RWPE2 (cell line): ENCODE data around the gene FAM114A1.
"Not testable (repeated sequence)": the region's sequence is repeated elsewhere in the genome, so short reads cannot be mapped to it uniquely, and the experiment has no call there.

ENCODE experiments used
- ATAC-seq: fragments of 200-7000 bp; cut with Tn5 transposase; 3 replicates; pipeline ENCODE4 v1.9.1; 2021; ENCODE audit warnings: low read depth
- DNase-seq: peaks from one replicate; pipeline ENCODE4 v3.0.0-alpha.2; 2020; ENCODE audit warnings: low spot score
- H3K27ac ChIP-seq: fragments of 450-650 bp; 2 replicates; pipeline ENCODE4 v1.5.1; 2017; ENCODE audit warnings: mild to moderate bottlenecking; ENCODE audit not compliant: poor library complexity, severe bottlenecking
- H3K27me3 ChIP-seq: fragments of 250-450 bp; sonication (Bioruptor Pico); 2 replicates; pipeline ENCODE4 v1.5.1; 2021; ENCODE audit warnings: mild to moderate bottlenecking, moderate library complexity; ENCODE audit not compliant: insufficient read depth, poor library complexity, severe bottlenecking
- H3K36me3 ChIP-seq: fragments of 250-450 bp; sonication (Bioruptor Pico); 2 replicates; pipeline ENCODE4 v1.5.1; 2020; ENCODE audit warnings: low read depth, mild to moderate bottlenecking, moderate library complexity
- H3K4me1 ChIP-seq: fragments of 250-450 bp; sonication (Bioruptor Pico); 2 replicates; pipeline ENCODE4 v1.5.1; 2021; ENCODE audit warnings: mild to moderate bottlenecking, moderate library complexity; ENCODE audit not compliant: insufficient read depth, poor library complexity, severe bottlenecking
- H3K4me3 ChIP-seq: fragments of 250-450 bp; sonication (Bioruptor Pico); 2 replicates; pipeline ENCODE4 v1.5.1; 2021; ENCODE audit warnings: mild to moderate bottlenecking, moderate library complexity; ENCODE audit not compliant: severe bottlenecking
- H3K9me3 ChIP-seq: fragments of 250-450 bp; sonication (Bioruptor Pico); 2 replicates; pipeline ENCODE4 v1.5.1; 2021; ENCODE audit warnings: mild to moderate bottlenecking, moderate library complexity; ENCODE audit not compliant: severe bottlenecking
- CTCF ChIP-seq: fragments of 450-650 bp; IDR thresholded peaks from one replicate; pipeline ENCODE4 v1.5.1; 2017; ENCODE audit warnings: mild to moderate bottlenecking, moderate library complexity; ENCODE audit not compliant: poor library complexity, severe bottlenecking

The FAM114A1 gene

GRCh38 chr4:38987491-38987890, 119.9 kb downstream of the FAM114A1 start:
- no peak for TF ChIP-seq CTCF
- Histone ChIP-seq H3K27ac (no peak overlapping the region), H3K36me3 (peaks cover 54% of the 10 kb centered on the region), H3K9me3 (no peaks in the 10 kb centered on the region), H3K4me3 (no peak overlapping the region), H3K27me3 (no peaks in the 10 kb centered on the region), H3K4me1 (peaks cover 7% of the 10 kb centered on the region)
- no peak for ATAC-seq
- no peak for DNase-seq

GRCh38 chr4:38988353-38988752, 120.7 kb downstream of the FAM114A1 start:
- not testable (repeated sequence) for H3K4me3 ChIP-seq, ATAC-seq, H3K4me1 ChIP-seq, H3K27ac ChIP-seq, DNase-seq, H3K27me3 ChIP-seq, H3K9me3 ChIP-seq
- peaks cover 55% of the 10 kb centered on the region for H3K36me3 ChIP-seq

GRCh38 chr4:38989487-38989886, 121.9 kb downstream of the FAM114A1 start:
- TF ChIP-seq CTCF, result no peak
- no peak overlapping the region for H3K4me3 ChIP-seq
- no peak overlapping the region for H3K27ac ChIP-seq
- H3K27me3 ChIP-seq, result no peaks in the 10 kb centered on the region
- H3K36me3 ChIP-seq, result peaks cover 63% of the 10 kb centered on the region
- peaks cover 7% of the 10 kb centered on the region for H3K4me1 ChIP-seq
- no peaks in the 10 kb centered on the region for H3K9me3 ChIP-seq
- DNase-seq, result no peak
- peak; percentile 72 for ATAC-seq

- H3K36me3 ChIP-seq, result peaks cover 62% of the 10 kb centered on the region
- H3K27ac ChIP-seq, result no peak overlapping the region
- H3K27me3 ChIP-seq, result no peaks in the 10 kb centered on the region
- H3K4me1 ChIP-seq, result peaks cover 7% of the 10 kb centered on the region
- H3K4me3 ChIP-seq, result no peak overlapping the region
- DNase-seq (no peak), ATAC-seq (no peak)
- no peak for TF ChIP-seq CTCF
- H3K9me3 ChIP-seq, result no peaks in the 10 kb centered on the region
Measured at GRCh38 chr4:38990241-38990640, 122.6 kb downstream of the FAM114A1 start.

GRCh38 chr4:38993683-38994082, 126.1 kb downstream of the FAM114A1 start:
- Histone ChIP-seq H3K4me3 (no peak overlapping the region), H3K9me3 (no peaks in the 10 kb centered on the region), H3K27me3 (no peaks in the 10 kb centered on the region), H3K36me3 (peaks cover 63% of the 10 kb centered on the region), H3K27ac (no peak overlapping the region), H3K4me1 (peaks cover 4% of the 10 kb centered on the region)
- DNase-seq (no peak), ATAC-seq (no peak)
- TF ChIP-seq CTCF, result peak; percentile 11
